Activated CD4-positive, CD25-positive, alpha-beta regulatory T cell treated with anti-CD3 and anti-CD28 coated beads, Interleukin-2, amount 50 U/mL, for 72 hours (primary cell): ENCODE measurements around the gene KL.

Experiments used
- DNase-seq: peaks from one replicate; pipeline ENCODE4 v3.0.0; 2021

The KL gene

DNA sequence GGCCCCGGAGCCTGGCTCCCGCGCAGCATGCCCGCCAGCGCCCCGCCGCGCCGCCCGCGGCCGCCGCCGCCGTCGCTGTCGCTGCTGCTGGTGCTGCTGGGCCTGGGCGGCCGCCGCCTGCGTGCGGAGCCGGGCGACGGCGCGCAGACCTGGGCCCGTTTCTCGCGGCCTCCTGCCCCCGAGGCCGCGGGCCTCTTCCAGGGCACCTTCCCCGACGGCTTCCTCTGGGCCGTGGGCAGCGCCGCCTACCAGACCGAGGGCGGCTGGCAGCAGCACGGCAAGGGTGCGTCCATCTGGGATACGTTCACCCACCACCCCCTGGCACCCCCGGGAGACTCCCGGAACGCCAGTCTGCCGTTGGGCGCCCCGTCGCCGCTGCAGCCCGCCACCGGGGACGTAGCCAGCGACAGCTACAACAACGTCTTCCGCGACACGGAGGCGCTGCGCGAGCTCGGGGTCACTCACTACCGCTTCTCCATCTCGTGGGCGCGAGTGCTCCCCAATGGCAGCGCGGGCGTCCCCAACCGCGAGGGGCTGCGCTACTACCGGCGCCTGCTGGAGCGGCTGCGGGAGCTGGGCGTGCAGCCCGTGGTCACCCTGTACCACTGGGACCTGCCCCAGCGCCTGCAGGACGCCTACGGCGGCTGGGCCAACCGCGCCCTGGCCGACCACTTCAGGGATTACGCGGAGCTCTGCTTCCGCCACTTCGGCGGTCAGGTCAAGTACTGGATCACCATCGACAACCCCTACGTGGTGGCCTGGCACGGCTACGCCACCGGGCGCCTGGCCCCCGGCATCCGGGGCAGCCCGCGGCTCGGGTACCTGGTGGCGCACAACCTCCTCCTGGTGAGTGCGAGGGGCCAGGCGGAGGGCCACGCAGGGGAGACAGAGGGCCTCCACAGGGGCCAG lies at the start of gene KL:
TSS of gene KL (plus strand) at position 10 of the 909 bp plus-strand sequence. CDS start at position 28, 18 bp downstream.
- peak; percentile 32 for DNase-seq

DNA sequence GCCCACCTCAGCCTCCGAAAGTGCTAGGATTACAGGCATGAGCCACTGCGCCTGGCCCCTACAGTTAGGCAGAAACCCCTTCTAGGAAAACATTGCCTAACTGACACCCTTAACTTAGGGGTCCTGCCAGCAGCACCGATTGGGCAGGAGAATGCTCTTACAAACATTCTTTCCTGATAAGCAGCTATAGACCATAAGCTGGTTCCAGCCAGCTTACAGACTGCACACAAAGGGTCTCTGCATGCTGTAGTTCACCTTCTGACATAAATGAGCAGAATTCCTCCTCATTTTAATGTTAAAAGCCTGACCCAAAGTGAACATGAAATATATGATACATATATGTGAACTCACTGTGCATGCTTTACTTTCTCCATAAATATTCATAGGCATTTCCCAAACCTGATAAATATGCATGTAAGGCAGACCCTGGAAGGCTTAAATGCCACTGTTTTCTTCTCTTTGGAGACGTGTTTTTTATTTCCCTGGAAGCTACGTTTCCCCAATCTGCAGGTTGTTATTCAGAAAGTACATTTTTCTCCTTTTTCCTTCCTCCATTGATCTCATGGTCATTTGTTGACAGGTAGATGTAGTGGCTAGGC lies 48.5 kb upstream of the KL start:
- DNase-seq = no peak

DNA sequence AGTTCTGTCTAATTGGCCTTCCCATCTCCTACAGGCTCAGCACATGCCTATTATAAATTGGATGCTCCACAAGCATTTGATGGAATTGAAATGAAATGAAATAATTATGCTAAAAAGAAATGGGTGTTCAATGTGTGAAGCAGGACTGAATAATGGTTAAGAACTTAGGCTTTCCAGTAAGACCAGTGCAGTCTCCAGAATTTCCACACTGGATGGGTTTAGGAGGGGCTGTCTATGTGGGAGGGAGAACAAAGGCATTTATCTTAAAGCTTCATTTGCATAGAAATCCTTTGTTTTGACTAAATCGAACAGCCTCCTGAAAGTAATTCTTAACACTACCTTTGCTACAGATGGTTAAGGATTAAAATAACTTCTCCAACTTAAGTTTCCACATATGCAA lies 47.9 kb upstream of the KL start:
- DNase-seq = no peak

DNA sequence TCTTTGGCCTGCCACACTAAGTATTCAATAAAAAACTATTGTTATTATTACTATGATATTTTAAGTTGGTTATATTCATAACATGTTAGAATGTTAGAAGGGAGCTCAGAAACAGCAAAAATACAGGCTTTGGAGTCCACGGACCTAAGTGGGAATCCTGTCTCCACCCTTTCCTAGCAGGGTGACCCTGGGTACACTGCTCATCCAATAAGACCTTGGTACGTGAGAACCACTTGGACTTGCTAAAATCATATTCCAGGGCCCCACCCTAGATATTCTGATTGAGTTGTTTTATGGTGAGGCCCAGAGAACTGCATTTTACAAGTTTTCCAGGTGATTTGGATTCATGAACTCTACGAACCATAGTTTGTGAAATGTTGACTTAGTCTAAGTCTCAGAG lies 47.4 kb upstream of the KL start:
- no peak for DNase-seq

DNA sequence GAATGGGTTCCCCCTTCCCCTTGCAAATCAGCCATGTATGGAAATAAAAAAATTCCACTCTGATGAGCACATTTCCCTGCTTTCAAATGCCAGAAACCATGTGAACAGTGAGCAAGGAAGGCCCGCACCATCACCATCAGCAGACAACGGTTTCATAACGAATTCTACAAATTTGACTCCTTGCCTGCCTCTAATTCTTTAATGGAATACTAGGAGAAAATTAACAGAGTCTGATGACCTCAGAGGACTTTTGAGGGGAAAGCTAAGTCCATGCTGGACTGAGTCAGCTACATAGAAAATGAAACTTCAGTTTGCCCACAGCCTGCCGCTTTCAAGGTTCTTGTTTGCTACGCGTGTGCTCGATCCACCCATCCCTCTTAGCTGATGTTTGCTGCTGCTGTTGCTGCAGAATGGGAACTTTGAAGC lies 46.7 kb upstream of the KL start:
- no peak for DNase-seq

DNA sequence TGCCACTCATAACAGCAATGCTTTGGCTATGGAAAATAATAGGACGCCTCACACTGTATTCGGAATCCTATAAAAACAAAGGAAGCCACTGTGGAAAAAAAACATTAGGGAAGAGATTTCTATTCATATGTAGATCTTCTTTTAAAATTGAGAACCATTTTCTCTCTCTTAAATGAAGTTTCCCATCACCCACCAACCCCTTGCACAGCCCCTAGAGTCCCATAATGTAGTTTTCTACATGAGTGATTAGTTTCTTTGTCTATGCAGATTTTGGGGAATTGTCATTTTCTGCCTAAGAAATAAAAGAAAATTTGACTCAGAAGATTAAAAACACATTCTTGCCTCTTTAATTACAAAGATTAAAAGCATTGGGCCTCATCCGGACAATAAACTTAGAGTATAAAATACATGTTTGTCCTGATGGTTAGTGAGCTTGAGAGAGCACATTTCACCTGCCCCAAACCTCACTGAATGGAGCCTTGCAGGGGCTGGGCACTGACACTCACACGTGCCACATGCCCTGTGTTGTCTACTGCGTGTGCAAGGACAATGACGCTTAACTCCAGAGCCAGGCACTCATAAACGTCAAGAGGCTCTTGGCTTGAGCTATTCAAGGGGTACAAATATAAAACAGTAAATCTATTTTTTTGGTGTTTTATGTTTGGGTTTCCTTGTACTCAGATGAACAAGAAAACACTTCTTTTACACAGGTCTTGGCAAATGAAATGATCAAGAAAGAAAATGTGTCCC lies 40.0 kb upstream of the KL start:
- DNase-seq = no peak

DNA sequence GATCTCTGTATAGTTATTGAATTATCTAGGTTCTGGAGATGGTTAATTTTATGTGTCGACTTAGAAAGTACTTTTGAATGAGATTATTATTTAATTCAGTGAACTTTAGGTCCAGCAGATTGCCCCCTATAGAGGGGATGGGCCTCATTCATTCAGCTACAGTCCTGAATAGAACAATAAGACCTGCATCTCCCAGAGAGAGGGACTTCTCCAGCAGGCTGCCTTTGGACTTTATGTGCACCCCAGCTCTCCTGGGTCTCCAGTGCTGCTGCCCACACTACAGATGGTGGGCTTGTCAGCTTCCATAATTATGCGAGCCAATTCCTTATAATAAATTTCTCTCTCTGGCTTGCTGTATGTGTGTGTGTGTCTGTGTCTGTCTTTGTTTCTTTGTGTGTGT lies 39.3 kb upstream of the KL start:
- DNase-seq = no peak

DNA sequence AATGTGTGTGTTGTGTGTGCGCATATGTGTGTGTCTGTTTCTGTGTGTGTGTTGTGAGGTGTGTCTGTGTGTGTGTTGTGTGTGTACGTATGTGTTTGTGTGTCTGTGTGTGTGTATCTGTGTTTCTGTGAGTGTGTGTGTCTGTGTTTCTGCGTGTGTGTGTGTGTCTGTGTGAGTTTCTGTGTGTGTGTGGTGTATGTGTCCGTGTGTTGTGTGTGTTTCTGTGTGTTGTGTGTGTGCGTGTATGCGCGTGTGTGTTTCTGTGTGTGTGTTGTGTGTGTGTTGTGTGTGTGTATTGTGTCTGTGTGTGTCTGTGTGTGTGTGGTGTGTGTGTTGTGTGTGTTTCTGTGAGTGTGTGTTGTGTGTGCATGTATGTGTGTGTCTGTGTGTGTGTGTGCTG lies 38.9 kb upstream of the KL start:
- no peak for DNase-seq

DNA sequence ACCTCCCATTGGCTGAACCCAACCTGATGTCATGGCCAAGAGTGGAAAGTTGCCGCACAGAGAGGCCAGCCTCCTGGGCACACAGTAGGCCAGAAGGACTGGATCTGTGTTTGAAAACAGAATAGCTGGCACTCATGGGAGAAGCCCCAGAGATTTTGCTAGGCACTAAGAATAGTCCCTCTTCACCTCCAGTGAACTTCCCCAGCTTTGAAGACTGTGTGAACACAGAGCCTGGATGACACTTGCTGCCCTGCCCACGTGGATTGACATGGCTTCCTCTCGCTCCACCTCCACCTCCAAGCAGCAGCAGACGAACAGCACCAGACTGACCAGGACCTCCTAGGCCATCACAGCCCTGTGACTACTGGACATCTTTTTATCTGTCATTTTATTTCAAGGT lies 37.9 kb upstream of the KL start:
- DNase-seq = no peak

DNA sequence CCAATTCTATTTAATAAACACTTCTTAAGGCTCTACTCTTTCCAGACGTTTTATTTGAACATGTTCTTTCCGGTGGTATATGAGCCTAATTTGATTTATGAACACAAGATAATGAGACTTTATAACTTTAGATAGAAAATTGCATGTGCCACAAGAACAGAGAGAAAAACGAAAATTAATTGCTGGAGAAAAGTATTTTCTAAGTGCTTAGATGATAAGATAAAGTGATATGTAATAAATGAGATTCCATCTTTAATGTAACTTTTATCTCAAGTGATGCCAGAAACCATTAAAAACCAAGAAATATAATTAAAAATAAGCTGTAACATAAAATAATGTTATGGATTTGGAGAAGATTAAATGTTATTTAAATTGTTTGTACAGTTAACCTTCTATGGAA lies 33.2 kb upstream of the KL start:
- DNase-seq = no peak

DNA sequence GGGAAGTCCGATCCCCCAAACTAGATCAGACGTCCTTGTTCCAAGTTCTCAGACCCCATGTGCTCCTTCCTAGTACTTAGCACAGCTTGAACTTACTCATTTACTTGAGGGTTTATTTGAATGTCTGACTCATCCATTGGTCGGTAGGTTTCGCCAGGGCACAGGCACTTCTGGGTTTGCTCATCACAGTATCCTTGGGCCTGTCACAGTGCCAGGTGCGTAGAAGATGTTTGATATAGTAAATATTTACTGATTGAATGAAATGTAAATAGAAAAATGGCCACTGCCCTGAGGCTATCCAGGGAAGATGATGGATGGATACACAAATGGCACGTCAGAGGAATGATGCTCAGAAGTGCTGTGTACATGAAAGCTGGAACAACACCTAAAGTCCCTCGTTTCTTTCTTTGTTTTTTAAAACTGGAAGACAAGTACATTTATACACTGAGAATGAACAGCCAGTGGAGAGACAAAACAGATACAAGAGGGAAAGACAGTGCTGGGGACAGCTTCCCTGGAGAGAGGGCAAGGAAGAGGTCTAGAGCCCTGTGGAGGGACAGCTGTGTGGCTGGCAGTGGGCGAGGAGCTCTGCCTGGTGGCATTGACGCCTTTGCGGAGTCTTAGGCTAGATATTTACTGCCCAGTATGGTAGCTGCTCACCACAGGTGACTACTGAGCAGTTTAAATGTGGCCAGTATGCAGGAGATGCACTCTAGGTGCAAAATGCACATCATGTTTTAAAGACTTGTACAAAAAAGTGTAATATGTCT lies 31.2 kb upstream of the KL start:
- DNase-seq = no peak

DNA sequence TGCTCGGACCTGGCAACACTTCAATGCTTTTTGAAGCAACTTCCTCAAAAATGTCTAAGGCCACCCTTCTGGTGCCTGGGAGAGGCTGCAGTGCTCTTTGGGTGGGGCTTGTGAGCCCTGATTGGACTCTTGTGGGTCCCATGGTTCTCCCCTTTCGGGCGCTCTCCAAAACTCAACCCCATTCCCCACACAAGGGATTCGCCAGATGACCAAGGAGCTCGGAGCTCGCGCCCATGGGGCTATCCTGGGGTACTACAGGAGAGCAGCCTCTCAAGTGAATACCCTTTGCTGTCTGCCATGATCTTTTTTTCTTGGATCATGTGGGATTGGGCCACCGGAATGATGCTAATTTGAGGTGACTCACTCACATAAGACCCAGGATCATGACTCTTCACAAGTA lies 29.7 kb upstream of the KL start:
- DNase-seq = no peak

DNA sequence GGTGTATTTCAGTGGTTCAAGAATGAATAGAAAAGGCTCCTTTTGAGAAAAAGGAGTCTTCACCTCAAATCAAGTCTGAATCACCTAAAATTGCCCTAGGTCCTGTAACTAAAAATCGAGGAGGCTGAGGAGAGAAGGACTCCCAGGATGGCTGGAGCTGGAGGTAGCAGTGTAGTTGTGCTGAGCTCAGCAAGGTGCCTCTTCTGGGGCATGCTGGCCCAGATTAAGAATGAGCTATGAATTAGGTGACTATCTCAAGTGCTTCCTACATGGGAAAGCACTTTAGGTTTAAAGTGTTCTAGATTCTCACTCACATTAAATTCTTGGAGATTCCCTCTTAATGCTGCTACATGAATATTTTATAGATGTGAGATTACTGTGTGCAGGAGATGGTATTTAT lies 28.8 kb upstream of the KL start:
- DNase-seq = no peak

DNA sequence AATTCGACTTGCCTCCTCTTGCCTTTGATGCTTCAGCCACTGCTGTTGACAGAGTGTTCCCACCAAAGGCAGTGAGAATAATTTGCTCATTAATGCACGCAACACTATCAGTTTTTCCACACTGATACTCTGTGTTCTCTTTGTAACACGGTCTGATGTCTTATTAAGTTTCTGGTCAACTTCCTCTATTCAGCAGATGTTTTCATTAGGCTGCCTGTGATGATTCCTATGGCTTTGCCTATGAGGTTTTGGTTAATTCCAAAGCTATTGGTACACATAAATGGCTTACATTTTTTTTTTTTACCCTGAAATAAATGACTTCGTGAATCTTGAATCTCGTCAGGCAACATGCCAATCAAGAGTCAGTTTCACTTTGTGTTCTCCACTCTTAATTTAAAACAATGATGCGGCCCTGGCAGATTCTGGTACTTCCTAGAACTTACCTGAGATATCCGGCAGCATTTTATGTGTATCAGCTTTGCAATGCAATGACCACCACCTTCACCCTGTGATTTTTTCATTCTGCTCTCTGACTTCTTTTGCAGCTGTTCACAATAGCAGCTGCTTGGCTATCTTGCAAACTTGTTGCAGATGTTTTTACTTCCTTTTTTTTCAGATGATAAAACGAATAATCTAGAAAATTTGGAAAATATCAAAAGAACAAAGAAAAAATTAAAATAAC lies 27.5 kb upstream of the KL start:
- no peak for DNase-seq

DNA sequence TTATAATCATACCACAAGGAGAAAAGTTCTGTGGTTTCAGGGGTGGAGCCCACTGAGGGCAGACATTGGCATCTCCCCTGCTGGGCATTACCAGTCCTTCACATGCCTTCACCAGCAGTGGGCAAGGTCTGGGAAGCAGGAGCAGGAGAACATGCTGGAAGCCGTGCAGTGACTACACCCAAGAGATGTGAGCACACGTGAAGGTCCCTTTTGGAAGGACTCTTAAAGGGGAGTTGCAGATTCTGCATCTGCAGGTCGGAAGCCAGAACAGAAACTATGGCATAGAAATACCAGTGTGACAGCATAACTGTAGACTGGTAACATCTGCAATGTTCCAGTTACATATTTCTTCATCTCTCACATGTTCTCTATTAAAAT lies 26.9 kb upstream of the KL start:
- DNase-seq = no peak

DNA sequence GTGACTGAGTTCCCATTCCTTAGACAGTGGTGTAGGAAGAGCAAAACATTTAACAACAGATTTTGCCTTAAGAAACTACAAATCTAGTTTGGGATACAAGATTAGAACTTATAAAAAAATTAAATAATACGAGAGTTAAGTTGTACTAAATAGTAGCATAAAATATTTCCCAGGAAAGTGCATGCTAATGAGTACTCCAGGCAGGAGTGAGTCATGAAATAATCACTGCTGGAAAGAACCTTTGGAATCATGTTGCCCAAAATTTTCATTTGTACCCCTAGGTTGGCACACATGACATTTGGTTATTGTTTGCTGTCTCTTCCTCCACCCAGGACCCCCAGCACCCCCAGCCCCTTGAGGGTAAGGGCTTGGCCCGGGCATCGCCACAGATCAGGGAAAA lies 26.3 kb upstream of the KL start:
- no peak for DNase-seq

DNA sequence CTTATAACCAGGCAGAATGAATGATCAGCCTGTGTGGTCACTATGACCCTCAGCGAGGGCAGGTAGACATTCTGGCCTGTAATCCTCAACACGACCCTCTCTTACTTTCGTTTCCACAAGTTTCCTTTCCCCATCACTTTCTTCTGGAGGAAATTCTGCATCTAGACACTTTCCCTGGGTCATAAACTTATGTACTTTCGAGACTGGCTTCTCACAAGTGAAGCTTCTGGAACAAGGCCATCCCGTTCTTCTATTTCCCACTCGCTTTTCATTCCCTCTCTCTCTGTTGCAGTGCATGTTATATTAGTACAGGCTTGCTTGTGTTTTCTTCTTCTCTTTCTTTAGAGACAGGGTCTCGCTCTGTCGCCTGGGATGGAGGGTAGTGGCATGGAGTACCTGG lies 23.1 kb upstream of the KL start:
- no peak for DNase-seq

DNA sequence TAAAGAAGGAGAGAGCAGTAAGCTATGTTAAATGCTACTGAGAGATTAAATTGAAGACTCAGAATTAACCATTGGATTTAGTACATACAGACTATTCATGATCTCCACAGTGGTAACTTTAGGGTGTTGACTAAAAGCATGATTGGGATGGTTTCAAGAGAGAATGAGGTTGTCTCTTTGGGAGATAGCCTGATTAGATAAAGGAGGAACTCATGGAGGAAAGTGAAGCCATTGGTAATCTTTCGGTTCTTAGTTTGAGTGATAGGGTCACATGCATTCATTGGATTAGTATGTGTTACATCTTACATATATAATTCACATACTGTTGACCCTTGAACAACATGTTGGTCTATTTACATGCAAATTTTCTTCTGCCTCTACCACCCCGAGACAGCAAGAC lies 18.8 kb upstream of the KL start:
- DNase-seq = no peak

DNA sequence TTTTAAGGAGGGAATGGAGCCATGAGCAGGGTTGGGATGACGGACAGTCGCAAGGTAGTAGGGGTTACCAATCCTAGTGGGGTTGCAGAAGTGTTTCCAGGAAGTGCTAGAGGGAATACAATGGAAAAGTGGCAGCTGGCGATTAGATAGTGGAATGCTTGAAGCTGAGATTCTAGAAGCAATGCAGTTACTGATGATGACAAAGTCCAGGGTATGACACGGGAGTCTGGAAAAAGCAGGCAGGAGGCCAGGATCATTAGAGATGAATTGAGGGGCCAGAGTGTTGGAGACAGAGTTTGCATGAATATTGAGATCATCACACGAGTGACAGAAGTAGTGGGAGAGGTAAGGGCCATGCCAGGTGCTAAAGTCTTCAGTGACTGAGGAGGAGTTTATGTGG lies 17.3 kb upstream of the KL start:
- DNase-seq = no peak

DNA sequence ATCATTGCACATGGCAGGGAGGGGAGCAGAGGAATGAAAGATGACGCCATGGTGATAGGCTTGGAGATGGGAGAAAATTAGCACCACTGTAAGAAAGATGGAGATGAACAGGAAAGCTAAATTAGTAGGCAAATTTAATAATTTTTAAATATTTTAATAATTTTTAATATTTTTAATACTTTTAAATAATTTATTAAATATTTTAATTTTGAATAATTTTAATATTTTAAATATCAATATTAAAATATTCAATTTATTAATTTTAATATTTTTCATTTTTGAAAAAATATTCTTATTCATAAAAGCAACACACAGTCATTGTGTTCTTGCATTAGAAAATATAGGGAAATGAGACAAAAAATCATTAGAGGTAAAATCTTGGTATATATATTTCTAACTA lies 15.9 kb upstream of the KL start:
- DNase-seq = no peak

DNA sequence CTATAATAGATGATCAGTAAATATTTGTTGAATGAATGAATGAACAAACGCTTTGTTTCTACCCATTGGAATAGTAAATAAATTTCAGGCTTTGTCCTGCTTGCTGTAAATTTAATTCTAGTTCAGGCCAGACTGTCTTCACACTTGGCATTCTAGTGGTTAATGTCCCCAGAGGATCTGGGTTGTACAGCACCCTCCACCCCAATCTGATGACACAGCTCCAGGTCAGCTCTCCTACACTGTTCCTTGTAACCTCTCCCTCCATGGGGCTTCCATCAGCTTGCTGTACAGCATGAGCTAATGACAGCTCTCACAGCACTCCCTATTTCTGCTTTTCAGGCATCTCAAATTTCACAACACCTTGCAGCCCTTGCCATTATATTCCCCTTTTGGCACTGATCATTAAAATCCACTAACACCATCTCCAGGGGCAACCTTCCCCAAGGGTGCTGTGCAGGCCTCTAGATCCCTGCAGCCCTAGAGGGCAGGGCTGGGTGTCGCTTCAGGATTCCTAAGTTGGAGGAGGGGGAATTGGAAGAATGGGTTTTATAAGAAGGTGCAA lies 12.7 kb upstream of the KL start:
- no peak for DNase-seq

DNA sequence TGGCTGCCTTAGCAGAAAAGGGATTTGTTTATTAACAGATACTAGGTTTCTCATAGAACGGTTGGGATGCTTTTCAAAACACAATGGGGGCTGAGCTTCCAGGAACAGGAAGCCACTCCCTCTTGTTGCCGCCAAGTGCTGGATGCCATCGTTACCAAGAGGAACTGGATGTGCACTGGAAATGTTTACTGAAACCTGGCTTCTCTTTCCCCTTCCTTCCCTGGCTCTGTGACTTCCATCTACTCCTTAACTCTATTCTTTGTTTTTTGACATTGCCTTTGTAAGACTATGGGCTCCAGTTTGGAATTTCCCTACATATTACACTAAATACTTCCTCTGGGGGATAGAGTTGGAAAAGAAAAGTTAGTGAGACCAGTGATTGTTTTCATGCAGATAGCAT lies 11.7 kb upstream of the KL start:
- DNase-seq = no peak
